A172 (cell line): ENCODE measurements around the gene GRK6. TPM values are rescaled to one million over a fixed set of nuclear protein-coding genes. Genes with fewer than 3 reads are reported as not detected.

Experiments used
- DNase-seq: peaks from one replicate; pipeline ENCODE4 v3.0.0-alpha.2; 2015; ENCODE audit warnings: low spot score
- total RNA-seq: library from RNA; depleted of rRNA; stranded (reverse); fragments of >200 nt; shearing (Covaris generic); gene quantifications from 2 replicates; pipeline ENCODE4 v1.2.3, GENCODE V29; 2014; rRNA removed

The GRK6 gene
- 59.3 and 67.6 TPM in 2 replicates for total RNA-seq

DNA sequence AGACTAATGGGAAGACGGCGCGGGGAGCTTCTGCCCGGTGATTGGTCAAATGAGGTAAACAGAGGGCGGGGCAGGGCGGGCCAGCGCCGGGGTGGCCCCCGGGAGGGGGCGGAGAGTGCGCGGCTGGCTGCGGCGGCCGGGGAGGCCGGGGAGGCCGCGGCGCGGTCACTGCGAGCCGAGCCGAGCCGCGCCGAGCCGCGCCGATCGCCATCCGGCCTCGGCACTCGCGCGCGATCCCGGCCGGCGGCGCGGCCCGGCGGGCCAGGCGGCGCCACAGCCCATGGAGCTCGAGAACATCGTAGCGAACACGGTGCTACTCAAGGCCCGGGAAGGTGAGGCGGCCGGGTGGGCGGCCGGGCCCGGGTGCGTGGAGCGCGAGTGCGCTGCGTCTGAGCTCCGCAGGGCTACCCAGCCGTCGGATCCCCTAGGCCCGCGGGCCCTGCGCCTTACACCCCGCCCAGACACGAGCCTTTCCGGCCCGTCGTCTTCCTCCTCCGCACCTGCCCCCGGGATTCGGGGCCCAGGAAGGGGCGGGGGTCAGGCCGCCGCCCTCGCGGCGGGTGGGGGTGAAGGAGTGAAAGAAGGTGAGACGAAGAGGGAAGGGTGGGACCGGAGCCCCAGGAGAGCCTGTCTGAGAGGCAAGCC is at the start of gene GRK6:
TSS of gene GRK6 (plus strand) at position 111 of the 645 bp plus-strand sequence. CDS start at position 281, 170 bp downstream.
- DNase-seq, result no peak

GRCh38 chr5:177377851-177378776 is 48.4 kb upstream of the GRK6 start:
- no peak for DNase-seq

DNA sequence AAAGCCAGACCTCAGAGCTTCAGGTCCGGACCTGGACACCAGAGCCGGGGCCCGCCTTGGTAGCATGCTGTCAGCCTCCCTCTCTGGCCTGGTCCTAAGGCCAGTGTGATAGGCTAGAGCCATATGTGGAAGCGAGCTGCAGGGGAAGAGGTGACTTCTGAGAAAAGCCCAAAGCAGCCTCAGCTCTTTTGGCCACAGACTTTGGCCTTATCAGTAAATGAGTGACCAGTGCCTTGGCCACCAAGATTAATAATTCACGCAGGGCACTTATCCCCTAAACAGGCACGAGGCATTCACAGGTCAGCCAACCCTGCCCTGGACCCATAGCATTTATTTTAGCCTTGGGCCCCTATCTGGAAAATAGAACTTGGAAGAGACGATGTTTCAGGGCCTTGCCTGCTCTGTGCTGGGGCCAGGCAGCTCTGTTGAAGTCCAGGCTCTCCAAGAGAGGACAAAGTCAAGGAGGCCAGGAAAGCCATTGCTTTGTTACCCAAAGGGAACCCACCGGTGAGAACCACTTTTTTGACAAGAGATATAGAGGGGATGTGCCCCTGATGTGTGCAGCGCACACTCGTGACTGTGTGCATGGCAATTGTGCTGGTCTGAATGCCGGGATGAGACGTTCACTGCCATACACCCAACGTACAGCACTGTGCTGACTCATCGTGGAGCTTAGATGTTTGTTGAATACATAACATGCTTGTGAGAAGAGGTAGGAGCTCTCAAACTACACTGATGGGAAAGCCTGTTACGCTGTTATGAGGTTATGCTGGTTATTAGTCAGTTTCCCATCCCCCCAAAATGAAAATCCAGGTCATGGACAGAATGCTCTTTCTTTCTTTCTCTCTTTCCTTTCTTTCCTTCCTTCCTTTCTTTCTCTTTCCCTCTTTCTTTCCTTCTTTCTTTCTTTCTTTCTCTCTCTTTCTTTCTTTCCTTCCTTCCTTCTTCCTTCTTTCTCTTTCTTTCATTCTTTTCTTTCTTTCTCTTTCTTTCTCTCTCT is 47.3 kb upstream of the GRK6 start:
- peak; percentile 68 for DNase-seq

- no peak for DNase-seq
These were observed 45.7 kb upstream of the GRK6 start for GRCh38 chr5:177380805-177381126.

GRCh38 chr5:177382423-177383029 is 44.0 kb upstream of the GRK6 start:
- DNase-seq, result no peak

DNA sequence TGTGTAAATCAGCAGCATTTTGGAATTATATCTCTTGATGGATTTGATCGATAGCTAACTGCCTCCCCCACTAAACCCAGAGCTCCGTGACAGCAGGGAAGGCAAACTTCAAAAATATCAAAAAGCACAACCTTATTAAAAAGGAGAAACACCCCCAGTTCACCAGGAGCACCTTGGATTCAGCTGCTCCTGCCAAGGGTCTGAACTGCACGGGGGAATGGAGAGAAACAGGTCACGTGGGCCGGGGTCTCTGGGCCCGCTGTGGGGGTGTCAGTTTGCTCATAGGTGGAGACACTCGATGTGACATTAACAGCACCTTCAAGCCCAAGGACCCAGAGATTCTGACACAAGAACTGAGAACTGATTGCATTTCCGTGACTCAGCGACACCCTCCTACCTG is 43.3 kb upstream of the GRK6 start:
- DNase-seq, result no peak

- no peak for DNase-seq
These were observed 42.3 kb upstream of the GRK6 start, which contains the start of gene SLC34A1 for GRCh38 chr5:177384134-177384533. TSS of gene SLC34A1 (plus strand) at chr5:177384434. CDS start at chr5:177385742, 1,308 bp downstream.

- no peak for DNase-seq
These were observed 40.8 kb upstream of the GRK6 start for GRCh38 chr5:177385720-177386119.

DNA sequence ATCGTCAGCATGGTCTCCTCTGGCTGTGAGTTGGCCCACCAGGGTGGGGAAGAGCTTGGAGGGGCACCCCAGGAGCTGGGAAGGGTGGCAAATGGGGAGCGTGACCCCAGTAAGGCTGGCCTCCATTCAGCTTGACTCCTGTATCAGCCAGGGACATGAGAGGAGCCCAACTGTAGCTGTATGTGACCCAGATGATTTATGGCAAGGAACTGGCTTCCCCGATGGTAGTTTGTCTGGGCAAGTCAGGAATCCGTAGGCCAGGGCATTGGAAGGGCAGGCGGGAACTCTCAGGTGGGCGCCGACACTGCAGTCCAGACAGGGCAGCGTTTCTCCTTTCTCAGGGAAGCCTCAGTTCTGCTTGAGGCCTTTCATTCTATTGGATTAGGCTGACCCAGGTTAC is 39.9 kb upstream of the GRK6 start:
- no peak for DNase-seq

GRCh38 chr5:177387405-177387804 is 39.1 kb upstream of the GRK6 start:
- no peak for DNase-seq

DNA sequence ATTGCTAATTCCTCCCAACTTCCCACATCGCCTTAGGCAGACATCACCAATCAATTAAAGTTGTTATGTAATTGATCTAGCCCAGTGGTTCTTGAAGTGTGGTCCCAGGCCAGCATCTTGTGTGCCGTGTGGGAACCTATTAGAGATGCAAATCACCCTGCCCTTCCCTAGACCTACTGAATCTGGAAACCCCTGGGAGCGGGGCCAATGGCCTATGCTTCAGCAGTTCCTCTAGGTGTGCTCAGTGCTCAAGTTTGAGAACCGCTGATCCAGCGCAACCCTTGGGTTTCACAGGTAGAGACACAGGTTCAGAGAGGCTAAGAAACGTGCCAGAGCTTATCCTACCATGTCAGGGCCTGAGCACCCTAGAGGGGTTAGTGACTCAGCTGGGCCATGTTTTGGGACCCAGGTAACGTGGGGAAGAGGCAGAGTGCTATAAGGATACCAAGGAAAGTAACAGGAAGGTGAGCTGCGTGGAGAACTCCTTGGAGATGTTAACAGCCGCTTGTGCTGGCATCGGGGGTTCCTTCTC is 37.9 kb upstream of the GRK6 start:
- no peak for DNase-seq

GRCh38 chr5:177389241-177390169 is 37.0 kb upstream of the GRK6 start:
- peak; percentile 93 for DNase-seq

- DNase-seq, result peak; percentile 93
These were observed 35.8 kb upstream of the GRK6 start for GRCh38 chr5:177390363-177391300.

DNA sequence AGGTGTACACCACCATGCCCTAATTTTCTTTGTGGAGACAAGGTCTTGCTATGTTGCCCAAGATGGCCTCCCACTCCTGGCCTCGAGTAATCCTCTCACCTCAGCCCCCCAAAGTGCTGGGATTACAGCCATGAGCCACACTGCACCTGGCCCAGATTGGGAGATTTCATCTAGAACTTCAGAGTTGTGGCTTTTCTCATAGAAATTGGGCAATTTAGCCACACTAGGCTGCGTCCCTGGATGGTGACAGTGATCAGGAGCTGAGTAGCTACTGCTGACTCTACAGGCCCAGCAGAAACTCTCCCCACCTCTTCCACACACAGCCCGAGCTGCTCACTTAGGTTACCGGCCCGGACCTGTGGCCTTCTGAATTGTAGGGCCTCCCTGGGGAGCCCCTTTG is 33.7 kb upstream of the GRK6 start:
- no peak for DNase-seq

DNA sequence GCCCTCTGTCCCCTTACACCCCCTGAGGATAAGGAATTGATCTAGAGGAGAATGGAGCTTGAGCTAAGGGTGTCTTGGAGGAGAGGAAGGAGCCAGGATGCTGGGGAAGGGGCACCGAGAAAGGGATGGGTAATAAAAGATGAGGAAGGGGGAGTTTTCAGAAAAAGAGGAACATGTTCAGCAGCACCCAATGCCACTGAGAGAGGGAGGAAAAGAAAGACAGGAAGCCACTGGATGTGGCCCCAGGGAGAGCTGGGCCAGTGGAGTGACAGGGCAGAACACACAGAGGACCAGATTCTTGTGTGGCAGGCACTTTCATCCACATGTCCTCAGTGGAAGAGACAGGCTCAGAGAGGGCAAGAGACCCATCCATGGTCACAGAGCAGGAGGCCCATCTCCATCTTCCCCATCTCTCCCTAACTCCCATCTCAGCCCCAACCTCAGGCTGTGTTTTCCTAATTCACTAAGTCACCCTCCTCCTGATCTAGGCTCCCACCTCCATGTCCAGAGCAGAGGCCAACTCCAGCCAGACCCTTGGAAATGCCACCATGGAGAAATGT is 33.2 kb upstream of the GRK6 start:
- DNase-seq, result no peak

- DNase-seq, result no peak
These were observed 32.5 kb upstream of the GRK6 start for GRCh38 chr5:177393990-177394389.

DNA sequence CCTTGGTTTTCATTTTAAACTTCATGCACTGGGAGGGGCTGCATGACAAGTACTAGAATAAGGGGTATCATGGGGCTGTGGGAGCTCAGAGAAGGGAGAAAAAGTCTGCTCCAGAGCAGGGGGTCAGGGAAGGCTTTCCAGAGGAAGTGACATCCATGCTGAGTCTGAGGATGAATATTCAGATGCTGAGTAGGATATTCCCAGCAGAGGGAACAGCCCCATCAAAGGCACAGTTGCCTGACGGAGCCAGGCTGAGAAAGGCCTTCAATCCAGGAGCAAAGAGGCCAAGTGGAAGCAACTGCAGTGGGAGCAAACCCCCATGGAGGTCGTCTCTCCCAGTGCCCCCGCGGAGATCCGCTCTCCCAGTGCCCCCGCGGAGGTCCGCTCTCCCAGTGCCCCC is 30.4 kb upstream of the GRK6 start:
- no peak for DNase-seq

- no peak for DNase-seq
These were observed 29.7 kb upstream of the GRK6 start for GRCh38 chr5:177396807-177397206.
